AG08395 (cell line): ENCODE results near the gene FARS2.
"Not testable (repeated sequence)": the region's sequence is repeated elsewhere in the genome, so short reads cannot be mapped to it uniquely, and the experiment has no call there.

Experiments used
- DNase-seq: peaks from one replicate; pipeline ENCODE4 v3.0.0; 2012; ENCODE audit warnings: mixed read lengths, low spot score

Gene FARS2

DNA sequence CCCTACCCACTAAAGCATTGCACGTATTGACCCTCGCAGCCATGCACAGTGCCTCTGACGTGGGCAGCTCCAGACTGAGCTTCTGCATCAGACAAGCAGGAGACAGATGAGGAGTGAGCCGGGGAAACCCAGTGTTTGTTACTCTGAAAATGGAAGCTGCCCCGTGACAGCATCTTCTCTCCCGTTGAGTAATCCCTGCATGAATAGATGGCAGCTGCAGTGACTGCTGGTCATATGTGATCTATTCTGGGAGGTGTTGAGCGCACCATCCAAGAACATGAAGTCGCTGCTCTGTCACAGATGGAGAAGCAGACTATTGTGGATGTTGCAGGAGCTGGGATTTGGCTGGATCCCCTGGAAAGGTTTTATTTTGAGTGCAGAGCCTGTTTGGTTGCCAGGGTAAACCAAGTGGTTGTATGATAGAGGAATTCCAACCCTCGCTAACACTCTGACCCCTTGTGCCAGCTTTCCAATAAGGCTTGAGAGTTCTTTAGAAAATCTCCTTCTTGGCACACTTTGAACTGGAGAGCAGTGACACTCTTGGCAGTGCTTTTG, 503.2 kb downstream of the FARS2 start:
- peak; percentile 77 for DNase-seq

DNA sequence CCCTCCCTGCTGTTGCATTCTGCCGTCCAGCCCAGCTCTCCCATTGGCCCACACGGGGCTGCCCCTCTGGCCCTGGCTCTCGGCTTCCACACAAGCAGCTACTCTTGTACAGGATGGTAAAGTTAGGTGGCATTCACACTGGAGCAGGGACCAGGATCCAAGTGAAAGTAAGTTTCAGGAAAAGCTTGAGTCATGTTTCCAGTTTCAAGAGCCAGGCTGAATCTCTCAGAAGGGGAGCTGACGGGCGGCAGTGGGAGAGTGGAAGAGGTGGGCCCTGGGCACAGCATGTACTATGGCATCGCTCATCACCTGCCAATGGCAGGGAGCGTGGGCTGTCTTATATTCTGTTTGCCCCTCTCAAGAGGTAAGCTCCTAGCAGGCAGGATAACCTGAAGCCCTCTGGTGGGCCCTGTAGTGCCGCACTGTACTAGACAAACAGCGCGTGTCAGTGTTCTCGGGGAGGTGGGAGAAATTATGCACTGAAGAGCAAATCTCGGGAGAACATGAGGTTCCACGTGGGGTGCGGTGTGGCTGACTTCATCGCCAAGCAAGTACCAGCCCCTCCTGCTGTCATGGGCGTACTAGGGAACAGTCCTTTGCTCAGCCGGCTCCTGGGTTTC, 503.9 kb downstream of the FARS2 start:
- peak; percentile 12 for DNase-seq

DNA sequence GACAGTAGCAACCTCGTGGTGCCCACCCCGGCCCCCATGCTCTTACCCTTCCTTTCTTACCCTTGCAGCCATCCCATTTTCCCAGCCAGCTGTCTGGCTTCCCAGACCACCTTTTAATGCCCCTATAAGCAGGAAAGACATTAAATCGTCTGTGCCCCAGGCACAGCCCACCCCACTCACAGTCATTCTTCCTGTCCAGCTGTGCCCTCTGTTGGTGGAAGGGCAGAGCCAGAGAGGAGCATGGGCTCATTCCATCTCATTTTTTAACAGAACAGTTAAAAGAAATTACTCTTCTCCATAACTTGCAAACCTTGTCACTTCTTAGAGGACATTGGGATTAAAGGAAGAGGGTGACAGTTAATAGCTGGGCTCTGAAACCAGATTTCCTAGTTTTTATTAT, 504.9 kb downstream of the FARS2 start:
- no peak for DNase-seq

DNA sequence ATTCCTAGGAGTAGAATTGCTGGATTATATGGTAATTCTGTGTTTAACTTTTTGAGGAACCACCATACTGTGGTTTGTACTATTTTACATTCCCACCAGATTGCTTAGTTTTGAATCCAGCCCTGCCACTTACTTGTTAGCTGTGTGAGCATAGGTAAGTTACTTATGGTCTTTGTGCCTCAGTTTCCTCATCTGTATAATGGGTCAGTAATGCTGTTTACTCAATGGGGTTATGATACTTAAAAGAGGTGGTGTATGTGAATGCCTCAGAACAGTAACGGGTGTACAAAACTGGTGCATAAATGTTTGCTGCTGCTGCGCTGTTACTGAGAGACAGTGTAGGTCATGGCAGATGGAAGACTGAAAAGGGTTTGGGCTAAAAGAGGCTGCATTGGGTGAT, 506.2 kb downstream of the FARS2 start:
- DNase-seq = no peak

DNA sequence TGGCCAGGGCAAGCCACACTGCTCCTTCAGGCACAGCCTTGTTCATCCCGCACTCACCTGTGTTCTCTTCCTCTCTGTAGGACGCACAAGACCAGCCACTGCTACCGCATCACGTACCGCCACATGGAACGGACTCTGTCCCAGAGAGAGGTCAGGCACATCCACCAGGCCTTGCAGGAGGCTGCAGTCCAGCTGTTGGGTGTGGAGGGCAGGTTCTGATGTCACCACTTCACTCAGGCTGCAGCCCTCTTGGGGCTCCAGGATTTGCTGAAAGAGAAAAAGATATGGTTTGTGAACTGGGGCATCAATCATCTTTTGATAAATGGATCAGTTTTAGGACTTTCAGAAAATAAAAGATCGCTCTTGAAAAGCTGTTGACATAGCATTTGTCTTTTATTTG, 509.9 kb downstream of the FARS2 start:
- DNase-seq = no peak

DNA sequence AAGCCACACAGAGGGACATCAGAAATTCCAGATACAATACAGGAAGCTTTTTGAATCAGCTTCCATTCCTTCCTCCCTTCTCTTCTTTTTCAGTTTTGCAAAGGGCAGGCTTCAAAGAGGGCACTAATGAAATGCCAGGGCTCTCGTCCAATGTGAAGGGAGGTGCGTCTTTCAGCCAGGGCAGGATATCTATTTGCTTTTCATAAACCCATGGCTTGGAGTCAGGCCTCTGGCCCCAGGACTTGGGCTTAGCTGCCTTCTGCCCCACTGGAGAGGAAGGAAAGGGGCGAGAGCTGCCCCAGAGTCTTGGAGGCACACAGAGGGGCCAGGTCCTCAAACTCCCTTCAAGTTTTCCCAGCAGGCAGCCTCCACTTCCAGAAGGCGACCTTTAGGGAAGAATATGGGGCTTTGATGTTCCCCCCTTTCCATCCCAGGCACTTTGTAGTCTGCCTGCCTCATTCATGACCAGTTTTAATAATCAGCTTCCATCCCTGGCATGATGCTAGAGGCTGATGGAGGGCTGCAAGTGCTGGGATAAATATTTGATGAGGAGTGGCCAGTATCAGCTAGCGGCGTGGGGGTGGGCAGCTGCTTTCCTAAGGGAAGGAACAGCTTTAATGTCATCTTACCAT, 510.6 kb downstream of the FARS2 start:
- no peak for DNase-seq

DNA sequence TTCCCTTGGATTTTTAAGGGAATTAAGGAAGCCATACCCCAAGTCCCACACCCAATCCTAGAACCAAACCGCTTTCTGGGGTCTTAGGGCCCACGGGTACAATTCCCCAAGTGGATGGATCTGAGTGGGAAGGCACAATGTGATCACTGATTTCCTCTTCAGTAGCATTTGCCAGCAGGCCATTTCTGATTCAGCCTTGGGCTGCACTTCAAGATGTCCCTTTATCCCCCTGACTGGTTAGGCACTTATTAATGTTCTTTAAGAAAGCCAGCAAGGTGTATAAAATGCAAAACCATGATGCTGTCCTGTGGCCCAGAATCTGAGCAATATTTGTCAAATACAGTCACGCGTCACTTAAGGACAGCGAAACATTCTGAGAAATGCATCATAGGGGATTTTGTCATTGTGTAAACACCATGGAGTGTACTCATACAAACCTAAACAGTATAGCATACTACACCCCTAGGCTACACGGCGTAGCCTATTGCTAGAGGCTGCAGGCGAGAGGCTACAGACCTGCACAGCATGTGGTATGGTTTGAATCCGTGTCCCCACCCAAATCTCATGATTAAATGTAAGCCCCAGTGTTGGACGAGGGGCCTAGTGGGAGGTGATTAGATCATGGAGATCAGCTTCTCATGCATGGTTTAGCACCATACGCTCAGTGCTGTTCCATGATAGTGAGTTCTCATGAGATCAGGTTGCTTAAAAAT, 511.3 kb downstream of the FARS2 start:
- DNase-seq = no peak

DNA sequence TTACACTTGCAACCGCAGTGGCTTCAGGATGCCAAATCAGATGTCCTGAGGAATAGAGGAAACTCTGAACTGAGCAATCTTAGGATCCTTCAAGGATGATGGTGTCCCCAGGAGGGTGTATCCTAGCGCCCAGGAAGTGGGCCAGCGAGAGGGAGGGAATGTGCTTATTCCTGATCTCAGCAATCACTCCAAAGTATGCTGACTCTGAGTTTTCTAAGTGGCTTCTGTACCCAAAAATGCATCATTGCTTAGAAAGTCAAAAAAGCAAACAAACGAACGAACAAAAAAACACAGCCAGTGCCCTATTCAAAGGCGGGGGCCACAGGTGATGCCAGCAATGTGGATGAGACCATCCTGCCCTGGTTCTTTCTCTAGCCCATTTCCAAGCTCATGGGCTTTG, 514.8 kb downstream of the FARS2 start:
- DNase-seq = no peak

DNA sequence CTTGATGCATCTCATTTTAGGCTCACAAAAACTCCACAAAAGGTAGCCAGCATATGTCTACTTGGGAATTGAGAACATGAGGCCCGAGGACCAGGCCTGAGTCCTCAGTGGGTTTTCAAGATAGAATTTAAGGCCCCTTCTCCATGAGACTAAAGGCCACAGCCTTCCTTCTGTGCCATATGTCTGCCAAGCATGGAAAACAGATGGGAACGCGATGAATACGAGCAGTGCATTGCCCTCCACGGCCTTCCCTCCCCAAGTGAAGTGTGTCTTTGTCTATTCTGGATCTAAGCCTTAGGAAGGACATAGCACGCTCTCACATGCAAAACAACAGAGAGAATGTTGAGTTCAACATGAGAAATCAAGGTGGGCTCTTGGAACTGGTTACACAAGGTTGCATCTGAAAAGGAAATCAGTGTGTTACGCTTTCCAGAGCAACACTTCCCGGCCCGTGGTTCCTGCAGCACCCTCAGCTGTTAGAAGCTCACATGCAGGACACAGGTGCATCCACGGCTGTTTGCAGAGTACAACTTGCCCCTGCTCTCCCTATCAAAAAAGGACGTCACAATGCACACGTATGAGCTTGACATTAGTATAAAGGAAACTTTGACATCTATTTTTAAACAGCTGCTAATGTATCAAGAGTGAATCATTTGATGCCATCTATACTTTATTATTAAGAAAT, 515.5 kb downstream of the FARS2 start:
- no peak for DNase-seq

DNA sequence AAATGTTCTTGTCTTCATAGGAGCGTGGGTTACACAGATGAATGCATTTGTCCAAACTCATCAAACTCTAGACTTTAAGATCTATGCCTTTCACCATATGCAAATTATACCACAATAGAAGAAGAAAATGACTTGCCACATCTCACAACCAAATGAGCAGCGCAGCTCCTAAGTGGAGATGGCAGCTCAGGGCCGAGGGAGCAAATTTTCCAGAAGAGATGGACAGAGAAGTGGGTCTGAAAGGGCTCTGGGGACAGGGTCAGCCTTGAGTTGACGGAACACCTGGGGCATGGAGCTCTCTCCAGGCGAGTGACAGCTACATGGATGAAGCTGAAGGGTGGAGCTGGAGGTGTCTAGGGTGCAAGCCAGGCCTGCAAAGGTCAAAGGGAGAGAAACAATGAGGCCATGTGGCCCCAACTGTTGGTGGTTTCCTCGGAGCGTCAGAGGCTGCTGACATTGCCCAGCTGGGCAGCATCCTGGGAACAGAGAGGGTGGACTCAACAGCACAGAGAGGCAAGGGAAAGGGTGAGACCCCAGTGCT, 517.1 kb downstream of the FARS2 start:
- no peak for DNase-seq

DNA sequence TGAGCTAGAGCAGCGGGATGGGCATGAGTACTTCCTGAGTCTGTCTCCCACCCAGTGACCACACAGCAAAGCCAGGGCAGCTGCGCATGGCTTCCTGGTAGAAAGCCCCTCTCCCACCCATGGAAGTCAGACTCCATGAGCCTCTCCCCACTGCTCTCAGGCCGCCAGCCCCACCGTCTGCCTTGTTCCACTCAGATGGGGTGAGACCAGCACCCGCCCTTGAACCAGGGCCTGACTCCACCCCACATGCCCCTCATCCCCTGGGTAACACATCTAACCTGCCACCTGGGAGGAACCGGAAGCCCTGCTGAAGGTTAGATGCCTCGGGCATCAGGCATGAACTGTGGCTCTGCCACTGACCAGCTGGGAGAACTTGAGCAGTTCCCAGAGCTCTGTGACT, 517.6 kb downstream of the FARS2 start:
- no peak for DNase-seq

DNA sequence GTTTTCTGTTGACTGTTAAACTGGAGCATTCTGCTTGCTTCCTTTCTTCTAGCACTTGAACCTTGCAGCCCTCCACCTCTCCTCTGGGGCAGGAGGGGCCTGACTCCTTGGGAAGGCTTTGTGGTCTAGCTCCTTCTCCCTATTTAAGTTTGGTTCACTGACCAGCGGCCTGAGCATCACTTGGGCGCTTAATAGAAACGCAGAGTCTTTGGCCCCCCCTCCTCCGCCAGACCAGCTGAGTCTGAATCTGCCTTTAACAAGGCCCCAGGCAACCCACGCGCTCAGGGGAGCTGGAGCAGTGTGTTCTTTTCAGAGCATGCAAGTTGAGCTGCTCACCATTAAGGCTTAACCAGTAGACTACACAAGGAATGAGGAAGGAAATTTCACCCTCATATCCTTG, 519.7 kb downstream of the FARS2 start:
- no peak for DNase-seq

DNA sequence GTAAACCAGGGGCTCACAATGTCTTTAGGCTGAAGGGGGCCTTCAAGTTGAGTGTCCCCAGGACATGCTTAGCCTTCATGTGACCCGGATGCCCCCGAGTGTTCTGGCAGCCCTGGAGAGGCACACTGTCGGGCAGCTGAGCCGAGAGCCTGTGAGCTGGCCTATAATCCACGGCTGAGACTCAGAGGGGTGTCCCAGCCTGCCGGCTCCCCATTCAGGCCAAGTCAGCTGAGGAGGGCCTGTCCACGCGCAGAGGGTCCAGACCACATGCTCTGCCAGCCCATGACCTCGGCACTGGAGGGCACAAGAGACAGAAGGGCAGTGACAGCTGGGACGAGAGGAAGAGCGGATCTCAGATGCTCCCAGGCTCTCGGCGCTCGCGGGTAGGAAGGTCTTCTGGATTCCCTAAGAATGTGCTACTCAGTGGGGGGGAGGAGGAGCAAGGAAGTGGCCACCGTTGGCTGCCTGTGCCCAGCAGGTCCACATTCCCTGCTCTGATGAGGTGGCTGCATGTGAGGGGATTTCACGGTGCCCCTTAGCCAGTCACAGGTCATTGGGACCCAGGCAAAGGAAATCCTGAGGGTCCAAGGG, 520.7 kb downstream of the FARS2 start:
- no peak for DNase-seq

DNA sequence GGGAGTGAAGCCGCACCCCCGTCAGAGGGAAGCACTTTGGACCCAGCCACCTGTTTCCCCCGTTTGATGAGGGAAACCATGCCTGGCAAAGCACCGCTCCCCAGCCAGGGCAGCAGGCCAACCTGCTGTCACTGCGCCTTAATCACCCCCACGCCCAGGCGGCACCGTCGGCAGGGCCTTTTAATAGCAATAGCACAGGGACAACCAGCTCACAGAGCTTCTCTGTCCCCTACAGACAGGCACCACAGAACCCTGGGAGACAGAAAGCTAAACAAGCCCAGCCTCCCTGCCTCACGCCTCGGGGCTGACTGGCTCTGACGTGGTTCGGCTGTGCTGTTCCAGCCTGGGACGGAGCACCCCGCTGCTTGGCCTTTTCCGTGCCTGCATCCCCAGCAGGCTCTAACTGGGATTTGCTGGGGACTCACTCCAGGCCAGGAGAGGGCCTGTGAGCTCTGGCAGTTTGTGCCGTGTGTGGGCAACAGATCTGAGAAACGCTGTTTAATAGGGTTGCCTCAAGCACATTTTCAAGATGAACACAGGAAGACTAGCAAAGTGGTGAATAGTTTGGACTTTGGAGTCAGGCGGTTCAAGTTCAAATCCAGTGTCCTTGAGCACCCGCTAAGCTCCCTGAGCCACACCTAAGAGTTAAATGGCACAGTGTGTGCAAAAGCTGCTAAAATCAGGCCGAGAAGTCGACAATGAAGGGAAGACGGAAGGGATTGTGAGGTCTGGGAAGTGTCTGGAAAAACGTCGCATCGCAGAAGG, 521.7 kb downstream of the FARS2 start:
- no peak for DNase-seq

DNA sequence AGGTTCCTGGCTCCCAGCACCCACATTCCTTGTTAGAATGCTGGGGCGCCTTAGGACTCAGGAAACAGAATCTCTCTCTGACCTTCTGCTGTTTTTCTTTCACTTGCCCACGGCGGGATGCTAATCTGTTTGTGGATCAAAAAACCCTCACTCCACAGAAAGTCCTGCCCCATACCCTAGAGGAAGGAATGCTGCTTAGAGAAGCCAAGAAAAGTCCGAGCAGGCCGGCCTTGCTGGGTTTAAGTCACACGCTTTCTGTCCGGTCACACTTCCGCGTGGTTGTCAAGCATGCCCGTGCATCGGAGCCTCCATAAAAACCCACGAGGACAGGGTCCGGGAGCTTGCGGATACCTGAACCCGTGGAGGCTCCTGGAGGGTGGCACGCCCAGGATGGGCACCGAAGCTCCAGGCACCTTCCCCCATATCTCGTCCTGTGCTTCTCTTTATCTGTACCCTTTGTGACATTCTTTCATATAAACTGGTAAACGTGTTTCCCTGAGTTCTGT, 522.3 kb downstream of the FARS2 start:
- DNase-seq = no peak

DNA sequence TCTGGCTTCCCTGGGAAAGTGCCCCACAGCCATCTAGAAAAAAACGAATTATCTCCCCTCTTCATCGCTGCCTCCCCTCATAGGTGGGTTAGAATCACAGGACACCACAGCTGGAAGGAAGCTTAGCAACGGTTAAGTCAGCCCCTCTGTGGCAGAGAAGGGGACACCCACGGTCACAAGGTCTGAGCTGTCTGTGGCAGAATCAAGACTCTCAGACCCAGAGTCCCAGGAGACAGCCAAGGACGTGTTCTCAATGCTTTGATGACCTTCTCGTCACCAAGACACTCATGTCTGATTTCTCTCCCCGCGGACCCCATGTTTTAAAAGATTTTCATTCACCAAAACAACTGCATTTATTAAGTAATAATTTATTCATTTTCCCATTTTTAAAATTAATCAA, 523.9 kb downstream of the FARS2 start:
- no peak for DNase-seq

DNA sequence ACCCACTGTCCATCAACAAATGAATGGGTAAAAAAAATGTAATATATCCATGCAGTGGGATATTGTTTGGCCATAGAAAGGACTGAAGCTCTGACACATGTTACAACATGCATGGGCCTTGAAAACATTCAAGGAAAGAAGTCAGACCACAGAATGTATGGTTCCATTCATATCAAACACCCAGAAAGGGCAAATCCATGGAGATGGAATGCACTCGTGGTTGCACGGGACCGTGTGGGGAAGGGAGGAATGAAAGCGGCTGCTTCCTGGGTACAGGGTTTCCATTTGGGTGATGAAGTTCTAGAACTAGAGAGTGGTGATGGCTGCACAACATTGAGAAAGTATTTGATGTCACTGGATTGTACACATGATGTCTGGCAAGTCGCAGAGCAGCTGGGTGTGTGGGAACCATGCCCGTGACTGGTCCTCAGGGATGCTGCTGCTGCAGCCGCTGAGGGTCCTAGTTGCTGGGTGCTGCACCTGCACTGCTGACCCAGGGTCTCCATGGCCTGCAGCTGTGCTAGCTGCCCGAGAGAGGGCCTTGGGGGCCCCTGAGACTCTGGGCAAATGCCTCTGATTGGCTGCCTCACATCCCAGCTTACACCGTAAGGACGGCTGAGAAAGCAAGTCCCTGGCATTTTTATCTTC, 525.1 kb downstream of the FARS2 start:
- no peak for DNase-seq

DNA sequence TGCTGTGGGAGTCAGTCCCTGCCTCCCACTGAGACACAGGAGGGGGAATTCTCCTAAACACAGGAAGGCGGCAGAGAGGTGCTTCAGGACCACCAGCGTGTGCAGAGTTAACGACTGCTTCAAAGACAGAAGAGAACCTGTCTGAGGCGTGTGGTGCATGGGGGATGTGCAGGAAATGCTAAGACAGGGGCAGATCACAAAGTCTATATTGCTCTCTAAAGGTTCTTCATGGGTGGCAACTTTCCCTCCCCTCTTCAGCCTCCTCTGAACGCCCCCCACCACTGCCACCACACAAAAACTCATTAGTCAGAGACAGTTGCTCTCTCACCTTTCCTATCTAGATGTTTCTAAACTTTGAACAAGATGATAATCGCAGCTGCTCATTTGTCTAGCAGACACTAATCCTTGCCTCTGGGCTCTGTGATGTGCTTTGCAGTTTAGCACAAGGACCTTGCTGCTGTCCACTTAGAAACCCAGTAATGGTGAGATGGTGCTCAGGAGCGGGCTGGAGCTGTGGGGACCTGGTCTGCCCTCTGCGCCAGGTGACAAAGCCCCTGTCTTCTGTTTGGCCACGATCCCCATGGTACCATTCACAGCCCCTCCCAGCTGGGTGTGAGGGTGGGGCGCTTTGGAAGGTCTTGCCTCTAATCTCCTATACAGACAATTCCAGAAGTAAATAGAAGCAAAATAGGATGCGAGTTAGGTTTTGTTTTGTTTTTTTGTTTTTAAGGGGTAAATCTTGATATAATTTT, 525.8 kb downstream of the FARS2 start:
- no peak for DNase-seq

DNA sequence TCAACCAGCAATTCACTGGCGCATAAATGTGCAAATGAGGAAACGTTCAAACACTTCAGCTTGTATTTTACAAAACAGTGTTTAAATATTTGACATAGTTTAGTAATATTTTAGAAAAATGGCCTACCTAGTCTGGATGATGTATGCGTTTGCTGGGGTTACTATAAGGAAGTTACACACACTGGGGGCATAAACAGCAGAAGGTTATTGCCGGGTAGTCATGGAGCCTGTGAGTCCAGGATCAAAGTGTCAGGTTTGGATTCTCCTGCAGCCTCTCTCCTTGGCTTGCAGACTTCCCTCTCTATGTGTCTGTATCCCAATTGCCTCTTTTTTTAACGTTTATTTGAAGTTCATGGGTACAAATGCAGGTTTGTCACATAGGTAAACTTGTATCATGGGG, 528.1 kb downstream of the FARS2 start:
- DNase-seq = not testable (repeated sequence)

DNA sequence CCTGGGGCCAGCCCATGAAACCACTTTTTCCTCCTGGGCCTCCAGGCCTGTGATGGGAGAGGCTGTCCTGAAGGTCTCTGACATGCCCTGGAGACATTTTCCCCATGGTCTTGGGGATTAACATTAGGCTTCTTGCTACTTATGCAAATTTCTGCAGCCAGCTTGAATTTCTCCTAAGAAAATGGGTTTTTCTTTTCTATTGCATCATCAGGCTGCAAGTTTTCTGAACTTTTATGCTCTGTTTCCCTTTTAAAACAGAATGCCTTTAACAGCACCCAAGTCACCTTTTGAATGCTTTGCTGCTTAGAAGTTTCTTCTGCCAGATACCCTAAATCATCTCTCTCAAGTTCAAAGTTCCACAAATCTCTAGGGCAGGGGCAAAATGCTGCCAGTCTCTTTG, 535.2 kb downstream of the FARS2 start:
- not testable (repeated sequence) for DNase-seq
